ENCODE measurements around the gene KIAA1217. TPM values are rescaled to one million over a fixed set of nuclear protein-coding genes. Genes with fewer than 3 reads are reported as not detected.

KIAA1217 gene
- total and polyA plus RNA-seq, 2 of the 4 experiments (the other 2 are of a cell fraction): 3.4 to 4.4 TPM

DNA sequence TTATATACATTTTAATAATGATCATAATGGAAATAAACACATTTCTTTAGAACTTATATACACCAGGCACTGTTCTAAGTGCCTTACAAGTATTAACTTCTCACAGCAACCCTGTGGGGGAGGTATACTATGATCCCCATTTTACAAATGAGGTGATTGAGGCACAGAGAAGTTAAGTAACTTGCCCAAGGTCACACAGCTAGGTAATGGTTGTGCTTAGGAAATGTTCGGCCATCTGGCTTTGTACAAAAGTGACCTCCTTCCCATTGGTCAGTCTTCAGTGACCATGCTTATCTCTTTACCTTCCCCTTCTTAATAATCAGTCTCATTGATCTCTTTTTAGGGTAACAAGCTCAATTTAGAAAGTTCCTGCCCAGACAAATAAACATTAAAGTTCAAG lies 158.8 kb downstream of the KIAA1217 start:
- Histone ChIP-seq H2BK15ac (ENCODE audit: low read depth, low read length) (no peak overlapping the region), H3K14ac (replicated peaks; ENCODE audit: low read depth, low read length) (no peak overlapping the region), H2AK5ac (ENCODE audit: low read depth, low read length) (no peak overlapping the region), H2AK9ac (replicated peaks; ENCODE audit: low read depth, low read length, poor library complexity) (no peak overlapping the region), H3K4ac (ENCODE audit: low read depth, low read length) (no peak overlapping the region), H3K23ac (ENCODE audit: low read depth, low read length) (no peak overlapping the region), H2AFZ (replicated peaks; ENCODE audit: low read length, poor library complexity) (no peak overlapping the region), H3K18ac (ENCODE audit: low read depth, low read length) (no peak overlapping the region), H3K36me3 (ENCODE audit: control insufficient read depth, insufficient read depth, low read length) (no peaks in the 10 kb centered on the region), H3K4me3 (ENCODE audit: insufficient read depth, low read depth, low read length) (no peak overlapping the region), H2BK120ac (ENCODE audit: low read depth, low read length) (no peak overlapping the region), H3K9me3 (ENCODE audit: control insufficient read depth, insufficient read depth, low read length) (no peaks in the 10 kb centered on the region), H3K4me1 (ENCODE audit: control insufficient read depth, insufficient read depth, low read length) (no peaks in the 10 kb centered on the region), H3K27ac (ENCODE audit: insufficient read depth, low read length) (no peak overlapping the region), H4K8ac (ENCODE audit: low read depth in 2 of 2, low read length in 2 of 2) (no peak overlapping the region), H4K5ac (ENCODE audit: low read depth, low read length) (no peak overlapping the region), H3K27me3 (ENCODE audit: control insufficient read depth, insufficient read depth, low read length) (peaks cover 10% of the 10 kb centered on the region), H4K91ac (ENCODE audit: insufficient read depth, low read depth, low read length) (no peak overlapping the region), H2BK20ac (ENCODE audit: low read depth, low read length) (no peak overlapping the region), H4K20me1 (ENCODE audit: insufficient read depth, low read length) (no peaks in the 10 kb centered on the region), H3K9me1 (ENCODE audit: insufficient read depth, low read length) (no peaks in the 10 kb centered on the region), H3K56ac (ENCODE audit: extremely low read depth, insufficient read depth, low read length) (no peak overlapping the region), H2BK5ac (ENCODE audit: low read depth, low read length, poor library complexity, severe bottlenecking) (no peak overlapping the region), H3K9ac (ENCODE audit: low read depth, low read length) (no peak overlapping the region), H3K79me1 (ENCODE audit: low read depth in 1 of 2, low read length in 2 of 2) (no peaks in the 10 kb centered on the region), H3K4me2 (ENCODE audit: low read depth, low read length) (no peak overlapping the region)
- no TSS peak for BruUV-seq (replicated peaks)
- CTCF ChIA-PET: interaction anchor here (0.6 to 0.8 kb wide), 2 partner anchors 315 to 373 kb away, joined by 3 read pairs; no protein-coding TSS in a partner anchor
- DNase-seq: no peak
- TF ChIP-seq MAZ (IDR thresholded peaks at IDR 0.05; ENCODE audit: borderline replicate concordance, low read depth, low read length) (no peak), FOS (IDR thresholded peaks at IDR 0.05; ENCODE audit: low read depth, low read length) (no peak), RAD21 (IDR thresholded peaks at IDR 0.05; ENCODE audit: low read length) (no peak), CEBPB (IDR thresholded peaks at IDR 0.05; ENCODE audit: low read depth, low read length) (no peak), MAFK (IDR thresholded peaks at IDR 0.05; ENCODE audit: low read depth, low read length) (no peak), RFX5 (IDR thresholded peaks at IDR 0.05; ENCODE audit: low read depth, low read length) (no peak), MXI1 (IDR thresholded peaks at IDR 0.05; ENCODE audit: borderline replicate concordance, low read depth, low read length) (no peak)
- TF ChIP-seq, protein P1, sequence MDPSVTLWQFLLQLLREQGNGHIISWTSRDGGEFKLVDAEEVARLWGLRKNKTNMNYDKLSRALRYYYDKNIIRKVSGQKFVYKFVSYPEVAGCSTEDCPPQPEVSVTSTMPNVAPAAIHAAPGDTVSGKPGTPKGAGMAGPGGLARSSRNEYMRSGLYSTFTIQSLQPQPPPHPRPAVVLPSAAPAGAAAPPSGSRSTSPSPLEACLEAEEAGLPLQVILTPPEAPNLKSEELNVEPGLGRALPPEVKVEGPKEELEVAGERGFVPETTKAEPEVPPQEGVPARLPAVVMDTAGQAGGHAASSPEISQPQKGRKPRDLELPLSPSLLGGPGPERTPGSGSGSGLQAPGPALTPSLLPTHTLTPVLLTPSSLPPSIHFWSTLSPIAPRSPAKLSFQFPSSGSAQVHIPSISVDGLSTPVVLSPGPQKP (IDR thresholded peaks at IDR 0.05; ENCODE audit: borderline replicate concordance, low read depth, low read length): no peak
- ATAC-seq (ENCODE audit: low read depth): no peak
- dilution Hi-C loops (cut with HindIII; ENCODE audit: low sequenced_read_pairs, unreplicated experiment): no loop called here
- POLR2A ChIA-PET (ENCODE audit: unreplicated experiment): no interaction called here
- intact Hi-C loops (cut with micrococcal nuclease): no loop called here
- in situ Hi-C loops (cut with MboI; ENCODE audit: low sequenced_read_pairs): loop anchor here (10.0 to 25.0 kb wide), 3 partner anchors 137 to 1205 kb away; no protein-coding TSS in a partner anchor
- no CpG with 5 or more reads among the region's 1 CpG for whole genome bisulfite sequencing, 2 experiments (ENCODE audit: extremely low coverage in 2 of 2, insufficient read length in 1 of 2)
